T follicular helper cell (primary cell): Measurements from ENCODE around the gene NOC3L.

ENCODE experiments used
- DNase-seq: peaks from one replicate; pipeline ENCODE4 v3.0.0-alpha.2; 2020; ENCODE audit warnings: low read depth

Gene NOC3L

DNA sequence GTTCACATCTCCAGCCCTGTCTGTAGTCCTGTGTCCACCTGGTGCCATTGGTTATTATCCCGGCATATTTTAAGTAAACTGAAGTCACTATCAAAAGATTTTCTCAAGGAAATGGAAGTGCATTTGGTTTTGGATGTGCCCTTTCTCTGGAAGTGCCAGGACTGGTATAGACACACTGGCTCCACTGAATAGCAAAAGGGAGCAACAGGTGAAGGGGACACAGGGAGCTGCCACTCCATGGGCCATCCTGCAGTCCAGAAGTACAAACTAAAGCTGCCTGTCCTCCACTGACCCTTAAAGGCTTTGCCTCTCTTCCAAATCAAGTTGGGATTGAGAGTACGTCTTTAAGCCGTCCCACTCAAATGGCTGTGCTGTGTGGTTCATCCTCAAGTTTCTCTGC lies 62.7 kb downstream of the NOC3L start:
- DNase-seq: no peak

DNA sequence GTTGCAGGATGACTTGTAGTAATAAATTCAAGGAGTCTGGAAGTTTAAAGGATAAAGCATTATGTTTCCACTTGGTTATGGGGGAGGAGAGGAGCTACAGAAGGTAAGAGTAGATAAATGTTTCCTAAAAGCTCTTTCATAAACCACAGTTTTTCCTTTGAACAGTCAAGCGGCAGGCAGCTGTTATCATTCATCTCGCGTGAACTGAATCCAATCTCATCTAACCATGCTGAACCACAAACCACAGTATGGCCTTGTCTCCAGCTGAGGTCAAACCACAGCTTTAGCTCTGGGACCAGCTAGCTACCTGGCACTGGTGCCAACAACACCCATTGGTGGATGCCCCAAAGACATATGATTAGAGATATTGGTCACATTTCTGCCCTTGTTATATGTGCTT lies 63.3 kb downstream of the NOC3L start:
- DNase-seq: no peak

DNA sequence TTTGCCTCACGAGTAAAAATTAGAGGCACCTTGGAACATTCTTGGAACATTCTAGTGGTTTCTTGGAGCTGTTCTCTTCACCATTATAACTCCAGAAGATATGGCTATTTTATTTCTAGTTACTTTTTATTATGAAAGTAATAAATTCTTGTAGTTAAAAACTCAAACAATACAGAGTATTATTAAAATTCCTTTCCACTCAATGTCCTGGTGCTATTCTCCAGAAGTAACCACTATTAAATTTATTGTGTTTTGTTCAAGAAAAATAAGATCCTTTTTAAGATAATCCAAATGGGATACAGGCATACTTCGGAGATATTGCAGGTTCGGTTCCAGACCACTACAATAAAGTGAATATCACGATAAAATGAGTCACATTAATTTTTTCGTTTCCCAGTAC lies 68.6 kb downstream of the NOC3L start:
- no peak for DNase-seq

DNA sequence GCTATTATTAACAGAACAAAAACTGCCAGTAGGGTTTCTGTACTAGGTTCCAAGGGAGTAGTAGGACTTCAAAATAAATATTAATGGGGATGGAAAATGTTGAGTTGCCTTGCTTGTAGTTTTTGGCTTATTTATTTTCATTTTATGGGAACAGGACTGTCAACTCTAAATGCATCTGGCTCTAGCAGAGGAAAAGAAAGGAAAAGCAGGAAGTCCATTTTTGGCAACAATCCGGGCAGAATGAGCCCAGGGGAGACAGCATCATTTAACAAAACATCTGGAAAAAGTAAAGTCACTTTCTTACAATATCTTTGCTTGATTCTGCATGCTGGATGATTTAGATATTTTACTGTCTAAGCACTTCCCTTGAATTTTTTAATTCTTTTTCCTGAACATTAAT lies 69.4 kb downstream of the NOC3L start:
- no peak for DNase-seq

DNA sequence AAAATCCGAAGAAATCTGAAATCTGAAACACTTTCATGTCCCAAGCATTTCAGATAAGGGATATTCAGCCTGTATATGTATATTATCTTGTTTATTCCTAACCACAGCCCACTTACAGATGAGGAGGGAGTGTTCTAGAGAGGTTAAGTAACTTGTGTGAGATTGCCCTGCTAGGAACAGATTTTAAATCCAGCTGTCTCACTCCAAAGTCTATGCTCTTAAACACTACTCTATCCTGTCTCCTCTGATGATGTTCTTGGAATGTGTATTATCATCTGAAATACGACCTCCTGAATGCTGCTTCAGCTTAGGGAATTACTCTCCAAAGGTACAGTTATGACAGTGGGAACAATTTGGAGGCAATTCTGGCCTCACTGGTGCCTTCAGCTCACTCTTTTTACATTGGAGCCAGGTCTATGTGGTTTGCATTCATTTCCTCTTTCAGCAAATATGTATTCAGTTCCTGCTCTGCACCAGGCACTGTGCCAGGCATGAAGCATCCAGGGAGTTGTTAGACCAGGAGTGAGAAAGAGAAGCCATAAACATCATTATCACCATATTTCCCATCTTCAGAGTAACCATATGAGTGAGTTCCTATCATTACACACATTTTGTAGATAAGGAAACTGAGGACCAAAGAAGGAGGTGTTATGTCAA lies 70.2 kb downstream of the NOC3L start:
- no peak for DNase-seq

DNA sequence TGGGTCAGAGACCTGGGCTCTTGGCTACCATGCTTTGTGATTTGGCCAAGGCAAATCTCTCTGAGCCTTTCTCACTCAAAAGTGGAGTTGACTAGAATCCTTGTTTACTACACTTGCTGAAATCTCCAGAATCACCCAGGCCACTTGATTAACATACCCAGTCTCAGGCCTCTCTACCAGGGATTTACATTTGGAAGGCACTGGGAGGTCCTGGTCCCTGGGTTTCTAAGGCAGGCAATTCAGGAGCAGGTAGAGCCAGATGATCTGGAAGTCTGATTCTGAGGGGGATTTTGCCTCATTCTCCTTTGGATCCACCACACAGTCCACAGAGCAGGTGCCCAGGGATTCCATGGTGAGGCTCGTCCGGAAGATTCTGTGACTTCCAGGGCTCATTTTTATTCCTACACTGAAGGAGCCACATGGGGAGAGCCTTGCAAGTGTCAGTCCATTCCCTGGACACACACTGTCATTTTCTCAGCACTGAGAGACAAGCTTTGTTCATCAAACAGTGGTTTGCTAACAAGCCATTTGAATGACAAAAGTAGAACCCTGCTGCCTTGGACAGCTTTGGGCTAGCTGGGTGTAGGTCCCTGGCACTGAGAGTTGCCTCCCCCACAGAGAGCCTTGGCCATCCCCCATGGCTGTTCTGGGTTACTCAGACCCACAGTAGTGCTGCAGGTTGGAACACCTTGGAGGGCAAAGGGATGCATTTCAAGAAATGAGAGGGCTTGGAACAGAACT lies 74.2 kb downstream of the NOC3L start:
- no peak for DNase-seq

DNA sequence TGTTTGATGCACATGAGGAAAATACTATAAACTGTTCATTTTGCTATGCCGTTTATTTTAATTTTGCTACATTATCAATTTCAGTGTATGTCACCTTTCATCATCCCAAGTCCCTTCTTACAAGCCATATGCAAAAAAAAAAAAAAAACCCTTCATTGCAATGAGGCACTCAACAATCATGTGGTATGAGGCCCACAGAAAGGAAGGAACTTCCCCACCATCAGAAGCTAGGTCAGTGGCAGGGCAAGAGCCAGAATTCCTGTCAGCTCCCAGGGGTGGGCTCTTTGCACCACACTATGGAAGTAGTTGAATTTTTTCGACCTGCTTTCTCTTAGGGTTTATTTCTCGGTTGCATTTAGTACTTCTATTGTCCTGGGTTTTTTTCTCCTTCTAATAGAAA lies 75.4 kb downstream of the NOC3L start:
- DNase-seq: no peak

DNA sequence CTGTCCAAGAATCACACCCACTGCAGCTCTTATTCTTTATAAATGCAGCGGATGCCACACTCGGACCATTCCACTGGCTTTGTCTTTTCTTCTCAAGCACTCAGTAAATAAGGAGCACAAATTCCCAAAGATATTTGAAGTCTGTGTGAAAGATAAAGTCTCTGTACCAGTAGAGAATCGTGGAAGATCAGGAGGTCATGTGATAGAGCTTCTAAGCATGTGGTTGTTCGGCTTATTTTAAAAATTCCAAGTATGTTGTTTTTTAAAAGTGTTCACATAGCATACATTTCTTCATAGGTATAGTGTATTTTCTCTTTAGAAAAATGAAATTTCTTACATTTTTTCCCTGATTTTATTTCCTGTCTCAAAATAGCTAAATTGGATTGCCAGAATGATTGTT lies 75.8 kb downstream of the NOC3L start:
- no peak for DNase-seq

DNA sequence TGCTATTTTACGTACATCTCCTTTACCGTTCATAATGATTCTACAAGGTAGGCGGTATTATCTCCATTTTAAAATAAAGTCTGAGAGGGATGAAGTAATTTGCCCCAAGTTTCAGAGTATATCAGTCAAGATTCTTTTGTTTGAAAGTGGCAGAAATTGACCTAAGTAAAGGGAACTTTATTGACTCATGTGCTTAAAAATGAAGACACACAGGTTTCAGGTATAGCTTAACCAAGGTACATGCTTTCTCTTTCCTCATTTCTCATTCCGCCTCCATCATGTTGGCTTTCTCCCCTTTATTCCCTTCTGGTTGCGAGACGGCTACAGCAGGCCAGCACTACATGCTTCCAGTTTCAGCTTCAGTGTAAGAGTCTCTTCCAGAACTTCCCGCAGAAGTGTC lies 77.5 kb downstream of the NOC3L start:
- no peak for DNase-seq
